Measurements from ENCODE around the gene RANBP17.

RANBP17 gene

DNA sequence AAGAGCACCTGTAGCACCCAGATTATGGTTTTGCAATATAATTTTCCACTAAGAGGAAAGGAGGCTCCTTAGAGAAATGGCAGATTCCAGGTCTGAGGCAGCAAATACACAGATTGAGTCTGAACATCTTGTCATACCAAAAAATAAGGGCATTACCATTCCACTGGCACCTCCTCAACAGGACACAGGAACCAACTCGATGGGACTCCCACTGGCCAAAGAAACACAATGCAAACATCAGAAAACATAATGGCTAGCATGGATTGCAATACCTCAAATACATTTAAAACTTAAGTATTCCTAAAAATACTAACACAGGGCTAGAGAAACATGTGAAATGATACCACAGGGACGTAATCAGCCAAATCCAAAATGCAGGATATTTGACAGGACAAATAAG is 12.4 kb upstream of the RANBP17 start:
- no peak for DNase-seq (ENCODE audit: low read depth)

GRCh38 chr5:170854566-170854965 is 7.3 kb upstream of the RANBP17 start:
- TF ChIP-seq, protein P1, sequence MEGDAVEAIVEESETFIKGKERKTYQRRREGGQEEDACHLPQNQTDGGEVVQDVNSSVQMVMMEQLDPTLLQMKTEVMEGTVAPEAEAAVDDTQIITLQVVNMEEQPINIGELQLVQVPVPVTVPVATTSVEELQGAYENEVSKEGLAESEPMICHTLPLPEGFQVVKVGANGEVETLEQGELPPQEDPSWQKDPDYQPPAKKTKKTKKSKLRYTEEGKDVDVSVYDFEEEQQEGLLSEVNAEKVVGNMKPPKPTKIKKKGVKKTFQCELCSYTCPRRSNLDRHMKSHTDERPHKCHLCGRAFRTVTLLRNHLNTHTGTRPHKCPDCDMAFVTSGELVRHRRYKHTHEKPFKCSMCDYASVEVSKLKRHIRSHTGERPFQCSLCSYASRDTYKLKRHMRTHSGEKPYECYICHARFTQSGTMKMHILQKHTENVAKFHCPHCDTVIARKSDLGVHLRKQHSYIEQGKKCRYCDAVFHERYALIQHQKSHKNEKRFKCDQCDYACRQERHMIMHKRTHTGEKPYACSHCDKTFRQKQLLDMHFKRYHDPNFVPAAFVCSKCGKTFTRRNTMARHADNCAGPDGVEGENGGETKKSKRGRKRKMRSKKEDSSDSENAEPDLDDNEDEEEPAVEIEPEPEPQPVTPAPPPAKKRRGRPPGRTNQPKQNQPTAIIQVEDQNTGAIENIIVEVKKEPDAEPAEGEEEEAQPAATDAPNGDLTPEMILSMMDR (conservative IDR thresholded peaks at IDR 0.05; ENCODE audit: low read depth, low read length), result no peak
- no peak overlapping the region for H3K4me3 ChIP-seq (ENCODE audit: low read length)
- no peak for DNase-seq (ENCODE audit: low read depth)

More for the DNA sequence above, 12.4 kb upstream of the RANBP17 start:
- TF ChIP-seq, protein P1 (conservative IDR thresholded peaks at IDR 0.05; ENCODE audit: low read depth, low read length), result no peak
- H3K4me3 ChIP-seq (ENCODE audit: low read length), result no peak overlapping the region

DNA sequence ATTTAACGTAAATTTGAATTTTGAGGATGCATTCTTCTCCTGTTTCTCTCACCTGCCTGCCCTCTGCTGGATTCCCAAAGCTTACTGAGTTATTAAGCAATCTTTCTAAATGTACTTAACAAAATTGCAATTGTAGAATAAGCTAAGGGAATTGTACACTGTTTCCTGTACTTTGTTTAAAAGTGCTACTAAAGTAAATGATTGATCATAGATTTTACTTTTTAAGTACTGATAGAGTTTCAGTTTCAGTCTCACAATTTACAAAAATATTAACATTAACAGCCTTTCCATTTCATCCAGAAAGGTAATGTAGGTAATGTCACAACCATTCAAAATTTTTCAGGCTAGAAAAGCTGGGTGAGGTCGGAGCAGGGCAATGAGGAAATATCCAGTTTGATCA is 4.8 kb upstream of the RANBP17 start:
- no peak for DNase-seq (ENCODE audit: low read depth)
- H3K4me3 ChIP-seq (ENCODE audit: low read length), result no peak overlapping the region
- TF ChIP-seq, protein P1 (conservative IDR thresholded peaks at IDR 0.05; ENCODE audit: low read depth, low read length), result no peak

- TF ChIP-seq, protein P1 (conservative IDR thresholded peaks at IDR 0.05; ENCODE audit: low read depth, low read length), result no peak
- no peak overlapping the region for H3K4me3 ChIP-seq (ENCODE audit: low read length)
- DNase-seq (ENCODE audit: low read depth), result no peak
These were observed 1.4 kb upstream of the RANBP17 start for GRCh38 chr5:170860415-170860814.

- H3K4me3 ChIP-seq (ENCODE audit: low read length), result peak overlapping the region; percentile 28
- no peak for DNase-seq (ENCODE audit: low read depth)
- TF ChIP-seq, protein P1 (conservative IDR thresholded peaks at IDR 0.05; ENCODE audit: low read depth, low read length), result no peak
These were observed 776 bp upstream of the RANBP17 start for GRCh38 chr5:170860818-170861666.

- no peak for DNase-seq (ENCODE audit: low read depth)
- H3K4me3 ChIP-seq (ENCODE audit: low read length), result peak overlapping the region; percentile 68
- TF ChIP-seq, protein P1 (conservative IDR thresholded peaks at IDR 0.05; ENCODE audit: low read depth, low read length), result no peak
These were observed 226 bp upstream of the RANBP17 start for GRCh38 chr5:170861667-170861916.

DNA sequence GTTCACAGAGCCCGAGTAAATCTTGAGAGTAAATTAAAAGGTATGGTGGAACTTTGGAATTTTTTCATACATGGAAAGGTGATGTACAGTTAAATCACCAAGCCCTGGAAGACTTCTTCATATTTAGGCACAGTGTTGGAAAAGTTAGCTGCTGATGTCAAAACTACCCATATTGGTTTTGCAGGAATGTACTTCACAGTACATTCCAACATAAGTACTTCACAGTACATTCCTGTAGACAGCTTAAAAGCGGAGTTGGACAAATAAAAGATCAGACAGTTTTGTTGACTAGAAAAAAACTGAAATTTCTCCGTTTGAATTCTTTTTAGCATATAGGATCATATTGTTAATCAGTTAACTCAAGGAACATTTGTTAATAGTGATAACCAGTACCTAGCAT is 1.8 kb downstream of the RANBP17 start:
- peak; percentile 52 for DNase-seq (ENCODE audit: low read depth)
- TF ChIP-seq, protein P1 (conservative IDR thresholded peaks at IDR 0.05; ENCODE audit: low read depth, low read length), result no peak
- H3K4me3 ChIP-seq (ENCODE audit: low read length), result no peak overlapping the region
